ENCODE measurements around the gene PNPLA1. TPM values are rescaled to one million over a fixed set of nuclear protein-coding genes. Genes with fewer than 3 reads are reported as not detected.

Gene PNPLA1
- total RNA-seq, 1 experiment from 2014 or later, result 0.29 TPM

DNA sequence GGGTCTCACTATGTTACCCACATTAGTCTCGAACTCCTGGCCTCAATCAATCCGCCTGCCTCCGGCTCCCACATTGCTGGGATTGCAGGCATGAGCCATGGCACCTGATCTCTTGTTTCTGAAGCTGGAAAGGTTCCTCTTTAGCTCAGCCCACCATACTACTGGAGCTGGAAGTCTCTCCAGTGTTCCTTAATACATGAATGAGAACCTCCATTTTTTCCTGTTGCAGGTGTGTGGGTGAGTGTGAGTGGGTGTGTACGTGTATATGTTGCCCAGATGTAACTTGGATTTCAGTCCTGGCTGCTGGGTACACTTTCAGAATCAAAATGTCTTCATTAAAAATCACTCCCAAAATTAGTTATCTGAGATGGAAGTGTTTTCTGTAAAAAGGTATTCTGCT, 11.1 kb downstream of the PNPLA1 start:
- H3K9ac ChIP-seq (ENCODE audit: low read length), result no peak overlapping the region
- H3K36me3 ChIP-seq (ENCODE audit: low read depth, low read length), result no peaks in the 10 kb centered on the region
- ATAC-seq (no peak), DNase-seq (no peak)
- H3F3A ChIP-seq (ENCODE audit: low read length, unreplicated experiment), result no peaks in the 10 kb centered on the region
- no peaks in the 10 kb centered on the region for H3K4me1 ChIP-seq (ENCODE audit: insufficient read depth, low read length)
- ChIA-PET CTCF (no interaction called here), POLR2A (ENCODE audit: unreplicated experiment) (no interaction called here)
- intact Hi-C loops (cut with micrococcal nuclease), result no loop called here
- H3K9me3 ChIP-seq (ENCODE audit: low read length), result no peaks in the 10 kb centered on the region
- no peaks in the 10 kb centered on the region for H4K20me1 ChIP-seq (ENCODE audit: low read length)
- TF ChIP-seq, protein P1, sequence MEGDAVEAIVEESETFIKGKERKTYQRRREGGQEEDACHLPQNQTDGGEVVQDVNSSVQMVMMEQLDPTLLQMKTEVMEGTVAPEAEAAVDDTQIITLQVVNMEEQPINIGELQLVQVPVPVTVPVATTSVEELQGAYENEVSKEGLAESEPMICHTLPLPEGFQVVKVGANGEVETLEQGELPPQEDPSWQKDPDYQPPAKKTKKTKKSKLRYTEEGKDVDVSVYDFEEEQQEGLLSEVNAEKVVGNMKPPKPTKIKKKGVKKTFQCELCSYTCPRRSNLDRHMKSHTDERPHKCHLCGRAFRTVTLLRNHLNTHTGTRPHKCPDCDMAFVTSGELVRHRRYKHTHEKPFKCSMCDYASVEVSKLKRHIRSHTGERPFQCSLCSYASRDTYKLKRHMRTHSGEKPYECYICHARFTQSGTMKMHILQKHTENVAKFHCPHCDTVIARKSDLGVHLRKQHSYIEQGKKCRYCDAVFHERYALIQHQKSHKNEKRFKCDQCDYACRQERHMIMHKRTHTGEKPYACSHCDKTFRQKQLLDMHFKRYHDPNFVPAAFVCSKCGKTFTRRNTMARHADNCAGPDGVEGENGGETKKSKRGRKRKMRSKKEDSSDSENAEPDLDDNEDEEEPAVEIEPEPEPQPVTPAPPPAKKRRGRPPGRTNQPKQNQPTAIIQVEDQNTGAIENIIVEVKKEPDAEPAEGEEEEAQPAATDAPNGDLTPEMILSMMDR (conservative IDR thresholded peaks at IDR 0.05; ENCODE audit: low read depth, low read length), result no peak
- no peak for TF ChIP-seq EZH2phosphoT487 (IDR thresholded peaks at IDR 0.05; ENCODE audit: borderline replicate concordance, low read length)
- no peaks in the 10 kb centered on the region for H3K9me2 ChIP-seq (replicated peaks; ENCODE audit: low read length)
- H3K27me3 ChIP-seq (ENCODE audit: low read length), result peaks cover 47% of the 10 kb centered on the region
- BruUV-seq (replicated peaks), result no TSS peak
- no peak overlapping the region for H3K27ac ChIP-seq (ENCODE audit: low read length)
- no peak overlapping the region for H3K4me3 ChIP-seq (ENCODE audit: low read length)
- H3K4me2 ChIP-seq (ENCODE audit: low read length), result no peak overlapping the region
- no peaks in the 10 kb centered on the region for H3K79me2 ChIP-seq (ENCODE audit: low read length)
- H2AFZ ChIP-seq (ENCODE audit: low read length), result no peak overlapping the region

DNA sequence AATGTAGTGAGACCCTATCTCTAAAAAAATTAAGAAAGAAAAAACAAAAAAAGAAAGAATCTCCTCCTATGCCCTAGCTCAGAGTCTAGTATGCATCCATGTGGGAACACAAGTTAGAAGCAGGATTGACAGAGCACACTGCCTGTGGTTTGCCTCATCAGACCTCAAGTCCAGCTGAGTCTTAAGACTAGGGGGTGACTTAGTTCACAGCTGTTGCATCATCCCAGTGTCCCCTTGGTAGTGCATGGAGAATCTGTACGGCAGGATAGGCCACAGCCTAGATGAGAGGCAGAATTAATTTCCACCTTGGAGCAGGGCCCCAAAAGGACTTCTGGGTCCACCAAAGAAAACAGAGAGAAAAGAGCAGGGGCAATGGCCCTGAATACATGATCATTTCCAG, 13.7 kb downstream of the PNPLA1 start:
- Histone ChIP-seq H3K4me1 (ENCODE audit: insufficient read depth, low read length) (no peaks in the 10 kb centered on the region), H3K9me3 (ENCODE audit: low read length) (no peaks in the 10 kb centered on the region), H3K4me2 (ENCODE audit: low read length) (no peak overlapping the region), H3K27ac (ENCODE audit: low read length) (no peak overlapping the region), H4K20me1 (ENCODE audit: low read length) (no peaks in the 10 kb centered on the region), H2AFZ (ENCODE audit: low read length) (no peak overlapping the region), H3K4me3 (ENCODE audit: low read length) (no peak overlapping the region), H3K9ac (ENCODE audit: low read length) (no peak overlapping the region), H3K27me3 (ENCODE audit: low read length) (peaks cover 33% of the 10 kb centered on the region), H3K79me2 (ENCODE audit: low read length) (no peaks in the 10 kb centered on the region), H3K36me3 (ENCODE audit: low read depth, low read length) (no peaks in the 10 kb centered on the region), H3F3A (ENCODE audit: low read length, unreplicated experiment) (no peaks in the 10 kb centered on the region), H3K9me2 (replicated peaks; ENCODE audit: low read length) (no peaks in the 10 kb centered on the region)
- TF ChIP-seq EZH2phosphoT487 (IDR thresholded peaks at IDR 0.05; ENCODE audit: borderline replicate concordance, low read length), result no peak
- intact Hi-C loops (cut with micrococcal nuclease), result no loop called here
- no TSS peak for BruUV-seq (replicated peaks)
- ATAC-seq (no peak), DNase-seq (no peak)
- POLR2A ChIA-PET (ENCODE audit: unreplicated experiment), result no interaction called here
- CTCF ChIA-PET, result no interaction called here

DNA sequence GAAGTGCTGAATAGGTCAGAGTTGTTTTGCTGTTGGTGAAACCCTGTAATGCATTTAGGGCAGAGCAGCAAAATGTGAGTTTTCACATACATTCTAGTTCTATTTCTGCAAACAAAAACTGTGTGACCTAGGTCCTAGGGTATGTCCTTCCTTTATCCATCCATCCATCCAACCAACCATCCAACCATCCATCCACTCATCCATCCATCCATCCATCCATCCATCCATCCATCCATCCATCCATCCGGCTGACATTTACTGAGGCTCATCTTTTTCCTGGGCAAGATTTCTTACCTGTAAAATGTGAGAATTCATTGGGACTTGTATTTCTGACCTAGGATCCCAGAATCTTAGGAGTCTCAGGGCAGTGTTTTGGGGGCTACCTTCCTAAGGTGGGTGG, 14.5 kb downstream of the PNPLA1 start:
- TF ChIP-seq EZH2phosphoT487 (IDR thresholded peaks at IDR 0.05; ENCODE audit: borderline replicate concordance, low read length), result no peak
- TF ChIP-seq EZH2 (IDR thresholded peaks at IDR 0.05; ENCODE audit: low read length, unreplicated experiment), result no peak
- TF ChIP-seq, protein P1 (conservative IDR thresholded peaks at IDR 0.05; ENCODE audit: low read depth, low read length), result no peak
- intact Hi-C loops (cut with micrococcal nuclease), result no loop called here
- ATAC-seq, result no peak

More for the DNA sequence above, 14.5 kb downstream of the PNPLA1 start:
- DNase-seq, result no peak
- ChIA-PET POLR2A (ENCODE audit: unreplicated experiment) (no interaction called here), CTCF (no interaction called here)
- BruUV-seq (replicated peaks), result no TSS peak
- H3K9me2 ChIP-seq (replicated peaks; ENCODE audit: low read length), result no peaks in the 10 kb centered on the region
- no peak overlapping the region for H2AFZ ChIP-seq (ENCODE audit: low read length)
- H3K4me1 ChIP-seq (ENCODE audit: insufficient read depth, low read length), result no peaks in the 10 kb centered on the region
- H3K9me3 ChIP-seq (ENCODE audit: low read length), result no peaks in the 10 kb centered on the region
- no peak overlapping the region for H3K4me3 ChIP-seq (ENCODE audit: low read length)
- H3K27me3 ChIP-seq (ENCODE audit: low read length), result peaks cover 26% of the 10 kb centered on the region
- no peaks in the 10 kb centered on the region for H3K79me2 ChIP-seq (ENCODE audit: low read length)
- no peaks in the 10 kb centered on the region for H3F3A ChIP-seq (ENCODE audit: low read length, unreplicated experiment)
- no peaks in the 10 kb centered on the region for H3K36me3 ChIP-seq (ENCODE audit: low read depth, low read length)
- H3K4me2 ChIP-seq (ENCODE audit: low read length), result no peak overlapping the region
- H3K27ac ChIP-seq (ENCODE audit: low read length), result no peak overlapping the region
- no peak overlapping the region for H3K9ac ChIP-seq (ENCODE audit: low read length)
- no peaks in the 10 kb centered on the region for H4K20me1 ChIP-seq (ENCODE audit: low read length)
